Measurements from ENCODE around the gene KAZN. TPM values are rescaled to one million over a fixed set of nuclear protein-coding genes. Genes with fewer than 3 reads are reported as not detected.
A peak's percentile ranks its signal among the peaks of the same experiment; 100 is the strongest.

Gene KAZN
- total RNA-seq, 1 donor from 2014 or later = 9.4 TPM

DNA sequence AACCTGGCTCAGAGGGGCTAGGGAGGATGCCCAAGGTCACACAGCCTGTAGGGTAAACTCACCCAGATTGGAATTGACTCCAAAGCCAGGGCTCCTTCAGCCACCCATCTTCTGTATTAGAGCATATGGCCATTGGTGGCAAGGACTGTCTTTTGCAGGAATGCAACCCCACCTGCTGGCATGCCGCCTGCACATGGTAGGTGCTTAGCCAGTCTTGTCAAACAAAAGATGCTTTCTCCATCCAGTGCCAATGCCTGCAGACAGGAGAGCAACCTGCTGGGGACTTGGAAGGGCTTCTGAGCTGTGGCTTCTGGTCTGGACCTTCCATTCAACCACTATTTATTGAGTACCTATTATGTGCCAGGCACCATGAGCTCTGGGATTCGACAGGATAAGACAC lies 459.8 kb downstream of the KAZN start:
- no peak overlapping the region for H3K4me2 ChIP-seq (ENCODE audit: low read length)
- H3K4me1 ChIP-seq (ENCODE audit: insufficient read depth, low read length) = peaks cover 3% of the 10 kb centered on the region
- FAIRE-seq = no peak
- H3K27me3 ChIP-seq (ENCODE audit: insufficient read depth, low read length) = no peaks in the 10 kb centered on the region
- no peak for DNase-seq (ENCODE audit: low read depth)
- Mint-ChIP-seq H3K4me1 (ENCODE audit: low read depth, unreplicated experiment) (peaks cover 6% of the 10 kb centered on the region), H3K9me3 (ENCODE audit: unreplicated experiment) (peaks cover 6% of the 10 kb centered on the region), H3K4me3 (ENCODE audit: unreplicated experiment) (no peak overlapping the region), H3K27me3 (ENCODE audit: low read depth, unreplicated experiment) (peaks cover 6% of the 10 kb centered on the region), H3K27ac (ENCODE audit: unreplicated experiment) (no peak overlapping the region), H3K36me3 (ENCODE audit: low read depth, unreplicated experiment) (peaks cover 15% of the 10 kb centered on the region)
- no peak overlapping the region for H3K4me3 ChIP-seq (ENCODE audit: insufficient read depth, low read depth, low read length)
- H3K9me3 ChIP-seq (ENCODE audit: insufficient read depth, low read depth, low read length) = no peaks in the 10 kb centered on the region
- H3K9ac ChIP-seq (ENCODE audit: low read length) = no peak overlapping the region
- no peak overlapping the region for H3K27ac ChIP-seq (ENCODE audit: low read depth, low read length)
- no peaks in the 10 kb centered on the region for H3K36me3 ChIP-seq (ENCODE audit: insufficient read depth, low read length)
- TF ChIP-seq, protein P1, sequence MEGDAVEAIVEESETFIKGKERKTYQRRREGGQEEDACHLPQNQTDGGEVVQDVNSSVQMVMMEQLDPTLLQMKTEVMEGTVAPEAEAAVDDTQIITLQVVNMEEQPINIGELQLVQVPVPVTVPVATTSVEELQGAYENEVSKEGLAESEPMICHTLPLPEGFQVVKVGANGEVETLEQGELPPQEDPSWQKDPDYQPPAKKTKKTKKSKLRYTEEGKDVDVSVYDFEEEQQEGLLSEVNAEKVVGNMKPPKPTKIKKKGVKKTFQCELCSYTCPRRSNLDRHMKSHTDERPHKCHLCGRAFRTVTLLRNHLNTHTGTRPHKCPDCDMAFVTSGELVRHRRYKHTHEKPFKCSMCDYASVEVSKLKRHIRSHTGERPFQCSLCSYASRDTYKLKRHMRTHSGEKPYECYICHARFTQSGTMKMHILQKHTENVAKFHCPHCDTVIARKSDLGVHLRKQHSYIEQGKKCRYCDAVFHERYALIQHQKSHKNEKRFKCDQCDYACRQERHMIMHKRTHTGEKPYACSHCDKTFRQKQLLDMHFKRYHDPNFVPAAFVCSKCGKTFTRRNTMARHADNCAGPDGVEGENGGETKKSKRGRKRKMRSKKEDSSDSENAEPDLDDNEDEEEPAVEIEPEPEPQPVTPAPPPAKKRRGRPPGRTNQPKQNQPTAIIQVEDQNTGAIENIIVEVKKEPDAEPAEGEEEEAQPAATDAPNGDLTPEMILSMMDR (IDR thresholded peaks at IDR 0.05; ENCODE audit: insufficient read depth, low read depth, low read length) = no peak
- no peak for TF ChIP-seq EZH2 (IDR thresholded peaks at IDR 0.05; ENCODE audit: insufficient read depth, low read length)
- no peaks in the 10 kb centered on the region for H3K79me2 ChIP-seq (ENCODE audit: insufficient read depth, low read length)
- peaks cover 5% of the 10 kb centered on the region for H4K20me1 ChIP-seq (ENCODE audit: insufficient read depth, low read length)
- no peak overlapping the region for H2AFZ ChIP-seq (ENCODE audit: low read depth, low read length)

DNA sequence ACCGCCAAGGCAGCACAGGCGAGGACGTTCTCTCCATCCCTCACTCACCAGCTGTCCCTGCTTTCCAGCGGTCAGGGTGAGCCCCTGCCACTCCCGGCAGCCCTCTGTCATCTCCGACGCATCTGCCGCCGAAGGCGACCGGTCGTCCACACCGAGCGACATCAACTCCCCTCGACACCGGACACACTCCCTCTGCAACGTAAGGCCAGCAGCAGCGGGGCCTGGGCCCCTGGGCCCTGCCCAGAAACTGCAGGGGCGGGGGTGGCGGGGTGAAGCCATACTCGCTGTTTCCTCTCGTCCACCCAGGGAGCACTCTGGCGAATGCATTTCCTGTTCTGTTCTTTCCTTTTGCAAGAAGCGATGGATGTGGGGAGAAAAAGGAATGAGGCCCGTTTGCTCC lies 461.6 kb downstream of the KAZN start:
- Mint-ChIP-seq H3K4me3 (ENCODE audit: unreplicated experiment) (no peak overlapping the region), H3K27ac (ENCODE audit: unreplicated experiment) (no peak overlapping the region), H3K27me3 (ENCODE audit: low read depth, unreplicated experiment) (no peaks in the 10 kb centered on the region), H3K4me1 (ENCODE audit: low read depth, unreplicated experiment) (peaks cover 6% of the 10 kb centered on the region), H3K36me3 (ENCODE audit: low read depth, unreplicated experiment) (peaks cover 19% of the 10 kb centered on the region), H3K9me3 (ENCODE audit: unreplicated experiment) (peaks cover 6% of the 10 kb centered on the region)
- no peaks in the 10 kb centered on the region for H3K9me3 ChIP-seq (ENCODE audit: insufficient read depth, low read depth, low read length)
- H3K36me3 ChIP-seq (ENCODE audit: insufficient read depth, low read length) = no peaks in the 10 kb centered on the region
- H3K27ac ChIP-seq (ENCODE audit: low read depth, low read length) = no peak overlapping the region
- H3K27me3 ChIP-seq (ENCODE audit: insufficient read depth, low read length) = no peaks in the 10 kb centered on the region
- no peak overlapping the region for H3K4me3 ChIP-seq (ENCODE audit: insufficient read depth, low read depth, low read length)
- H3K9ac ChIP-seq (ENCODE audit: low read length) = no peak overlapping the region
- H4K20me1 ChIP-seq (ENCODE audit: insufficient read depth, low read length) = peaks cover 5% of the 10 kb centered on the region
- TF ChIP-seq EZH2 (IDR thresholded peaks at IDR 0.05; ENCODE audit: insufficient read depth, low read length) = no peak
- TF ChIP-seq, protein P1 (IDR thresholded peaks at IDR 0.05; ENCODE audit: insufficient read depth, low read depth, low read length) = no peak
- H2AFZ ChIP-seq (ENCODE audit: low read depth, low read length) = no peak overlapping the region
- H3K4me1 ChIP-seq (ENCODE audit: insufficient read depth, low read length) = peaks cover 3% of the 10 kb centered on the region
- no peak for FAIRE-seq
- H3K4me2 ChIP-seq (ENCODE audit: low read length) = no peak overlapping the region
- H3K79me2 ChIP-seq (ENCODE audit: insufficient read depth, low read length) = no peaks in the 10 kb centered on the region
- no peak for DNase-seq (ENCODE audit: low read depth)

DNA sequence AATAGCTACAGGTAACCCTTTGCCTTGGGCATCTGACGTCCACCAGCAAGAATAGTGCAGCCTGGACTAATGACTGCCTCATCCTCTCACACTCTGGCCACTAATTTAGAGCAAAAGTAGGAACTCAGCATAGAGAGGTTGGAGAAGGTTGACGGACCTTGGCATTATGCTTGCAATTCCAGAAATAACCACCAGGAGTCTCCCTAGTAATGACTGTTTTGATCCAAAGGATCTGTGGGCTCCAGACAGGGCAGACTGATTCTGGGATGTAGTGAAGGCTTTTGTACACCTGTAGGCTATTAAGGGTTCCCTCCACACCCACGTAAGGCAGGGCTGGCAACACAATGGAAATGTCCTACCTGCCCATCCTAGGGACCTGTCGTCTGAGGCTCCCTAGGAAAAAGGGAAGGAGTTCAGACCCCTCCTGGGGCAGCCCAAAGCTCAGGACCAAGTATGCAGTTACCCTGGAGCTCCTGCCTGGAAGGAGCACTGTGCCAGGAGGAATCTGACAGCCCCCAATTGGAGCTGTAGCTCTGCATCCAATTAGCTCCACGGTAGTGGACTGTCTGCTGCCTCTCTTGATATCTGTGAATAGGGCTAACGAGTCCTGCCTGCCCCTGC lies 464.1 kb downstream of the KAZN start:
- Histone ChIP-seq H3K9ac (ENCODE audit: low read length) (no peak overlapping the region), H3K9me3 (ENCODE audit: insufficient read depth, low read depth, low read length) (no peaks in the 10 kb centered on the region), H4K20me1 (ENCODE audit: insufficient read depth, low read length) (no peaks in the 10 kb centered on the region), H3K4me3 (ENCODE audit: insufficient read depth, low read depth, low read length) (no peak overlapping the region), H3K27me3 (ENCODE audit: insufficient read depth, low read length) (no peaks in the 10 kb centered on the region), H3K79me2 (ENCODE audit: insufficient read depth, low read length) (no peaks in the 10 kb centered on the region), H2AFZ (ENCODE audit: low read depth, low read length) (no peak overlapping the region), H3K4me2 (ENCODE audit: low read length) (no peak overlapping the region), H3K27ac (ENCODE audit: low read depth, low read length) (no peak overlapping the region), H3K4me1 (ENCODE audit: insufficient read depth, low read length) (no peaks in the 10 kb centered on the region), H3K36me3 (ENCODE audit: insufficient read depth, low read length) (no peaks in the 10 kb centered on the region)
- no peak overlapping the region for H3K4me3 Mint-ChIP-seq (ENCODE audit: unreplicated experiment)
- H3K27ac Mint-ChIP-seq (ENCODE audit: unreplicated experiment) = no peak overlapping the region
- DNase-seq (ENCODE audit: low read depth) (no peak), FAIRE-seq (no peak)
- TF ChIP-seq, protein P1 (IDR thresholded peaks at IDR 0.05; ENCODE audit: insufficient read depth, low read depth, low read length) = peak; percentile 43
- TF ChIP-seq EZH2 (IDR thresholded peaks at IDR 0.05; ENCODE audit: insufficient read depth, low read length) = no peak
- peaks cover 3% of the 10 kb centered on the region for H3K4me1 Mint-ChIP-seq (ENCODE audit: low read depth, unreplicated experiment)
- H3K27me3 Mint-ChIP-seq (ENCODE audit: low read depth, unreplicated experiment) = no peaks in the 10 kb centered on the region
- H3K9me3 Mint-ChIP-seq (ENCODE audit: unreplicated experiment) = peaks cover 6% of the 10 kb centered on the region
- peaks cover 26% of the 10 kb centered on the region for H3K36me3 Mint-ChIP-seq (ENCODE audit: low read depth, unreplicated experiment)
